Gastrocnemius medialis (tissue), 4 donors: ENCODE results near the gene CCSER1. TPM values are rescaled to one million over a fixed set of nuclear protein-coding genes. Genes with fewer than 3 reads are reported as not detected.

Experiments
- ATAC-seq, 2 donors: fragments of 150-250 bp; one replicate each; pipeline ENCODE4 v1.9.1; 2016
- DNase-seq, 2 donors: peaks; one replicate each; pipeline ENCODE4 v3.0.0-alpha.2; 2019
- H3K27ac ChIP-seq, 4 donors: fragments of 200-600 bp; sonication (generic); 1 replicate in 1 of 4; 2 replicates in 3 of 4; pipeline ENCODE4 v1.5.1; 2016 to 2018; ENCODE audit warnings: mild to moderate bottlenecking in 2 of 4, moderate library complexity in 1 of 4
- H3K27me3 ChIP-seq, 3 donors: fragments of 200-600 bp; sonication (generic) in 2 of 3; 1 replicate in 1 of 3; 2 replicates in 2 of 3; pipeline versions ENCODE4 v1.5.1 to v1.6.0; 2016 to 2019; ENCODE audit warnings: mild to moderate bottlenecking in 1 of 3, moderate library complexity in 1 of 3
- H3K36me3 ChIP-seq, 2 donors: fragments of 200-600 bp; sonication (generic) in 1 of 2; one replicate each; pipeline ENCODE4 v1.5.1; 2017 to 2018
- H3K4me1 ChIP-seq, 2 donors: fragments of 200-600 bp; sonication (generic) in 1 of 2; one replicate each; pipeline ENCODE4 v1.5.1; 2016 to 2017; ENCODE audit warnings: mild to moderate bottlenecking in 2 of 2
- H3K4me3 ChIP-seq, 4 donors: fragments of 200-600 bp; sonication (generic) in 3 of 4; 1 replicate in 1 of 4; 2 replicates in 3 of 4; pipeline ENCODE4 v1.5.1; 2016 to 2019; ENCODE audit warnings: mild to moderate bottlenecking in 2 of 4
- H3K9me3 ChIP-seq, 3 donors: fragments of 200-600 bp; sonication (generic) in 2 of 3; 1 replicate in 1 of 3; 2 replicates in 2 of 3; pipeline ENCODE4 v1.5.1; 2016 to 2019
- CTCF ChIP-seq, 5 experiments: fragments of 450-650 bp in 3 of 5; fragments of 200-600 bp in 2 of 5; sonication (generic) in 2 of 5; IDR thresholded peaks in 4 of 5; conservative IDR thresholded peaks in 1 of 5; 1 replicate in 4 of 5; 2 replicates in 1 of 5; pipeline ENCODE4 v1.5.1; 2016 to 2019; ENCODE audit warnings: antibody characterized with exemption in 5 of 5, mild to moderate bottlenecking in 3 of 5, moderate library complexity in 3 of 5
- POLR2A ChIP-seq, 2 donors: fragments of 450-650 bp; IDR thresholded peaks; one replicate each; pipeline ENCODE4 v1.6.1; 2017; ENCODE audit warnings: antibody characterized with exemption in 2 of 2, mild to moderate bottlenecking in 2 of 2, moderate library complexity in 2 of 2
- in situ Hi-C, 4 donors: fragments of 200-750 bp; cut with MboI; loops; one replicate each; pipeline versions ENCODE4 v1.15.0 to v1.8.0; 2017; ENCODE audit warnings: low sequenced_read_pairs in 4 of 4
- intact Hi-C: fragments of 100-400 bp; cut with DNase I; formaldehyde crosslinking; loops from one replicate; pipeline ENCODE4 v1.15.1; 2023; ENCODE audit warnings: low total_unique reads
- total RNA-seq, 4 donors: library from RNA; depleted of rRNA; stranded (reverse); fragments of >200 nt; gene quantifications; one replicate each; pipeline versions ENCODE4 v1.1.0 to v1.2.3, GENCODE V29; 2016

CCSER1 gene
- total RNA-seq, 4 donors from 2014 or later, result 0.39 to 0.83 (median 0.63) TPM

- Histone ChIP-seq H3K4me3 (no peak overlapping the region), H3K27me3 (no peaks in the 10 kb centered on the region), H3K9me3 (no peaks in the 10 kb centered on the region), H3K27ac (no peak overlapping the region), H3K4me1 (no peaks in the 10 kb centered on the region), H3K36me3 (no peaks in the 10 kb centered on the region)
- DNase-seq, result no peak
- no peak for TF ChIP-seq CTCF (IDR thresholded peaks at IDR 0.05 in 4 of 5, conservative IDR thresholded peaks at IDR 0.05 in 1 of 5)
- ATAC-seq, result no peak
- intact Hi-C loops (no loop called here), in situ Hi-C loops (no loop called here)
Observed at GRCh38 chr4:90215286-90215685, 88.1 kb downstream of the CCSER1 start.

- TF ChIP-seq POLR2A (IDR thresholded peaks at IDR 0.05) (no peak), CTCF (IDR thresholded peaks at IDR 0.05 in 4 of 5, conservative IDR thresholded peaks at IDR 0.05 in 1 of 5) (no peak)
- in situ Hi-C loops, result no loop called here
- Histone ChIP-seq H3K4me1 (no peaks in the 10 kb centered on the region), H3K27ac (no peak overlapping the region), H3K9me3 (no peaks in the 10 kb centered on the region), H3K36me3 (no peaks in the 10 kb centered on the region), H3K27me3 (no peaks in the 10 kb centered on the region), H3K4me3 (no peak overlapping the region)
- no peak for ATAC-seq
- intact Hi-C loops, result no loop called here
- no peak for DNase-seq
Observed at GRCh38 chr4:90219822-90220221, 92.6 kb downstream of the CCSER1 start.

GRCh38 chr4:90220459-90220858 lies 93.3 kb downstream of the CCSER1 start:
- Histone ChIP-seq H3K27me3 (no peaks in the 10 kb centered on the region), H3K36me3 (no peaks in the 10 kb centered on the region), H3K4me3 (no peak overlapping the region), H3K27ac (no peak overlapping the region), H3K9me3 (no peaks in the 10 kb centered on the region), H3K4me1 (no peaks in the 10 kb centered on the region)
- ATAC-seq (no peak), DNase-seq (no peak)
- TF ChIP-seq POLR2A (IDR thresholded peaks at IDR 0.05), result no peak
- no peak for TF ChIP-seq CTCF (IDR thresholded peaks at IDR 0.05 in 4 of 5, conservative IDR thresholded peaks at IDR 0.05 in 1 of 5)
- in situ Hi-C loops (no loop called here), intact Hi-C loops (no loop called here)

GRCh38 chr4:90226734-90227133 lies 99.5 kb downstream of the CCSER1 start:
- no peaks in the 10 kb centered on the region for H3K9me3 ChIP-seq
- no peaks in the 10 kb centered on the region for H3K4me1 ChIP-seq
- H3K4me3 ChIP-seq, result no peak overlapping the region
- intact Hi-C loops, result no loop called here
- no peak overlapping the region for H3K27ac ChIP-seq
- TF ChIP-seq POLR2A (IDR thresholded peaks at IDR 0.05) (no peak), CTCF (IDR thresholded peaks at IDR 0.05 in 4 of 5, conservative IDR thresholded peaks at IDR 0.05 in 1 of 5) (no peak)
- in situ Hi-C loops, result no loop called here
- no peaks in the 10 kb centered on the region for H3K27me3 ChIP-seq
- no peak for ATAC-seq
- no peak for DNase-seq
- no peaks in the 10 kb centered on the region for H3K36me3 ChIP-seq

GRCh38 chr4:90227177-90227576 lies 100.0 kb downstream of the CCSER1 start:
- H3K4me3 ChIP-seq, result no peak overlapping the region
- TF ChIP-seq CTCF (IDR thresholded peaks at IDR 0.05 in 4 of 5, conservative IDR thresholded peaks at IDR 0.05 in 1 of 5) (no peak), POLR2A (IDR thresholded peaks at IDR 0.05) (no peak)
- H3K4me1 ChIP-seq, result no peaks in the 10 kb centered on the region
- intact Hi-C loops (no loop called here), in situ Hi-C loops (no loop called here)
- H3K9me3 ChIP-seq, result no peaks in the 10 kb centered on the region
- no peaks in the 10 kb centered on the region for H3K27me3 ChIP-seq
- ATAC-seq (no peak), DNase-seq (no peak)
- H3K27ac ChIP-seq, result no peak overlapping the region
- no peaks in the 10 kb centered on the region for H3K36me3 ChIP-seq
